Measurements from ENCODE around the gene RGL1.

The RGL1 gene

DNA sequence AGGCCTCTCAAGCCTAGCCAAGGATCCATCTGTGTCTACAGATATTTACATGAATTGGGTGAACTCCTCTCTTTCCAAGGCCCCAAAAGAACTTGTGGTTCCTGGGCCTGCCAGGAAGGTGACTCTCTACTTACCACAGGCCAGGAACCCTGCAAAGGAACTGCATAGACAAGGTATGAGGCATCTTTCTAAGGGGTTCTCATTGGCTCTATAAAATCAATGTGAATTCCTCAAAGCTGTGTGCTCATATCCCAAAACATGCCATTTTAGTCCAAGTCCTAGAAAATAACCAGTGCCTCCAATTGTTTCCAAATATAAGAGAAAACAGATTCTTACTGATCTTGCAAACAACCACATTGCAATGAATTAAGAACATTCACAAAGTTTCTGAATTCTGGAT is 39.9 kb upstream of the RGL1 start:
- no peak for DNase-seq (ENCODE audit: low read depth)
- no peak for TF ChIP-seq CTCF (IDR thresholded peaks at IDR 0.05; ENCODE audit: control insufficient read depth, insufficient read depth, low read depth, low read length, missing control alignments)
- no peak overlapping the region for H3K4me3 ChIP-seq (ENCODE audit: control insufficient read depth, low read depth, low read length)

DNA sequence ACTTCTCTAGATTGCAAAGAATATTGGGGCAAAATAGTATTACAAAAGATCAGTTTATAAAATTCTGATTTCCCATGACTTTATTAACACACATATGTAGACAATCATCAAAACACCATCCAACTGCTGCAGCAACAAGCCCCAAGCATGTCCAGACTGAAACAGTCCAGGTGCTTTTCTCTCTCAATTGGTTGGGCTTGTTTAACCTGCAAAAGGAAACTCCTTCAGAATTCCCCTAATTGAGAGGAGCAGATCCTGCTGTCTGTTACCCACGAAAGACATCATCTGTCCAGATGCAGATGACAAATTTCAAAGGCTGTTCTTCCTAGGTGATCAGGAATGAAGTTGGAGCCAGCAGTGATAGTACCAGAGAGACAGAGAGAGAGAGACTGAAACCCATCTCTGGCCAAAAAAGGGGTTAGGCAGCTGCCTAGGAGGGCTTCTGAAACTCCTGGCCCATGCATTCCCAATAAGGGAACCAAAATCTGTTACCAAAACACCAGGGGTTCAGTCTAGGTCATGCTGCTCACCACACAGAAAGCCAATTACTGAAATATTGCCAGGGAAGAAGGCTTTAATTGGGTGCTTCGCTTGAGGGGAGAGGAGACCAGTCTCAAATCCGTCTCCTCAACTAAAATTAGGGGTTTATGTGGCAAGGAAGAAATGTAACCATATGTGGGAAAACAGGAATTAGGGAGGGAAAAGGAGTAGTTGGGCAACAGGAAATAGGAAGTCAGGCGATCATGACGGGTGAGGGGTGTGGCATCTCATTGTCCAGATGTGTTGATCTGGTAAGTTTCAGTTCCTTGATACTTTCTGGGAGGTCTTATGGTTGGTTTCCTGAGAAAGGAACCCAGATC is 34.7 kb upstream of the RGL1 start:
- DNase-seq (ENCODE audit: low read depth), result no peak
- no peak for TF ChIP-seq CTCF (IDR thresholded peaks at IDR 0.05; ENCODE audit: control insufficient read depth, insufficient read depth, low read depth, low read length, missing control alignments)
- H3K4me3 ChIP-seq (ENCODE audit: control insufficient read depth, low read depth, low read length), result no peak overlapping the region

- H3K4me3 ChIP-seq (ENCODE audit: control insufficient read depth, low read depth, low read length), result no peak overlapping the region
- DNase-seq (ENCODE audit: low read depth), result no peak
- TF ChIP-seq CTCF (IDR thresholded peaks at IDR 0.05; ENCODE audit: control insufficient read depth, insufficient read depth, low read depth, low read length, missing control alignments), result no peak
Measured at GRCh38 chr1:183770816-183771128, 34.1 kb upstream of the RGL1 start.

DNA sequence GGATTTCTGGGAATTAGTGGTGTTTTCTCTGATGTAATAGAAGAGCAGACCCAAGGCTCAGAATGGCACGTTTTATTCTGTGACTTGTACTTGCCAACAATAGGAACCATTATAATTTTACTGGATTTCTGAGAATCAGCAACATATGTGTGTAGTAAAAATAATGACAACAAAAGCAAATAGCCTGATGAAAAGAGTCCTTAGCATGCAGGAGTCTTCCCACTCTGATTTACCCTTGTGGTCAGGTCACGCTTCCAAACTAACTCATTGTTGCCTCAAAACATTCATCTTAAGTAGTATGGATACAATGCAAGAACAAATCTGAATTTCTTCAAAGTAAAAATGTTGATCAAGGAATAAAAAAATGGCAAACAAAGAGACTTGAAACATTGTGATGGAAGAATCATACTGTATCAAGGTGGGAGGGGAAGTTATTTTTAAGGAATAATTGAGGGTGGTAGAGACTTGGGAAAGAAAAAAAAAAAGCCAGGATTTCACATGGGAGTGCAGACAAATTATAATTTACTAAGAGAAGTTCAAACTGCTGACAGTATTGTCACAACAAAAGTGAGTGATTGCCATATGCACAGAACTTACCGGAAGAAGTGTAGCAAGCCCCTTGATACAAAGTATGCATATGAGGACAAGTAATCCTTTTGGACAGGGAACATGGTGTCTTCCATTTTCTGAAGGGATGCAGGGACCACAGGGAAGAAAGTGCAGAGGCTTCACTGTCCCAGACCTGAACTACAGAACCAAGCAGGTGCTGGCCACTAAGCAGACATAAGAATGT is 31.2 kb upstream of the RGL1 start:
- TF ChIP-seq CTCF (IDR thresholded peaks at IDR 0.05; ENCODE audit: control insufficient read depth, insufficient read depth, low read depth, low read length, missing control alignments), result no peak
- DNase-seq (ENCODE audit: low read depth), result no peak
- H3K4me3 ChIP-seq (ENCODE audit: control insufficient read depth, low read depth, low read length), result no peak overlapping the region

- DNase-seq (ENCODE audit: low read depth), result no peak
- no peak overlapping the region for H3K4me3 ChIP-seq (ENCODE audit: control insufficient read depth, low read depth, low read length)
- no peak for TF ChIP-seq CTCF (IDR thresholded peaks at IDR 0.05; ENCODE audit: control insufficient read depth, insufficient read depth, low read depth, low read length, missing control alignments)
Measured at GRCh38 chr1:183774938-183775337, 30.0 kb upstream of the RGL1 start.

- TF ChIP-seq CTCF (IDR thresholded peaks at IDR 0.05; ENCODE audit: control insufficient read depth, insufficient read depth, low read depth, low read length, missing control alignments), result no peak
- no peak for DNase-seq (ENCODE audit: low read depth)
- no peak overlapping the region for H3K4me3 ChIP-seq (ENCODE audit: control insufficient read depth, low read depth, low read length)
Measured at GRCh38 chr1:183776731-183777130, 28.2 kb upstream of the RGL1 start.

Data from AG09309 (cell line).